Measurements from ENCODE around the gene OR51Q1. TPM values are rescaled to one million over a fixed set of nuclear protein-coding genes. Genes with fewer than 3 reads are reported as not detected.
A peak's percentile ranks its signal among the peaks of the same experiment; 100 is the strongest.

Gene OR51Q1
- total RNA-seq, 2 donors from 2014 or later = 0.24 to 1.6 TPM

DNA sequence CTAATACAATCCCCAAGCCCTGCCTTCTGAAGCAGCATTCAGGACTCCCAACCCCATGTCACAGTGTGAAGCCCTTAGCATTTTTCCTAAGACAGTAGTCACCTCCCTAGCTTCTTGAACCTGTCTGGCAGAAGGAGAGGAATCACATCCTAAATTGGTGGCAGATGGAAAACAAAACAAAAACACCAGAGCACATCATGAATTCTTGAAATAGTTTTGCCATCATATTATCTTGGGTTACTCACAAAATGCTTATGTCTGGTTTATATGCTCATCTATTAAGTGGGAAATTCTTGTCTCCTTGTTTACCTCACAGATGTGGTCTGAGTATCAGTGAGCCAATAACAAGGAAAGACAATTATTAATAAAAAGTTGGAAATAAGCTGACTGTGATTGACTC, 23.0 kb upstream of the OR51Q1 start:
- no peak for DNase-seq
- no peak overlapping the region for H3K9ac ChIP-seq (ENCODE audit: extremely low read depth, low read length, poor library complexity, severe bottlenecking)
- peaks cover 17% of the 10 kb centered on the region for H3K27me3 ChIP-seq (ENCODE audit: control insufficient read depth, insufficient read depth, low read length, poor library complexity, severe bottlenecking)
- no peak overlapping the region for H3K4me3 ChIP-seq (ENCODE audit: low read length)
- no peaks in the 10 kb centered on the region for H3K4me1 ChIP-seq (ENCODE audit: control insufficient read depth, insufficient read depth, low read length)
- H3K9me3 ChIP-seq (ENCODE audit: control insufficient read depth, low read length) = no peaks in the 10 kb centered on the region
- Mint-ChIP-seq H3K4me1 (peaks cover 43% of the 10 kb centered on the region), H3K27ac (no peak overlapping the region), H3K27me3 (ENCODE audit: insufficient read depth) (peaks cover 3% of the 10 kb centered on the region), H3K36me3 (ENCODE audit: low read depth) (no peaks in the 10 kb centered on the region), H3K4me3 (no peak overlapping the region), H3K9me3 (peaks cover 13% of the 10 kb centered on the region)
- no peak for TF ChIP-seq CTCF (conservative IDR thresholded peaks at IDR 0.05)
- H3K27ac ChIP-seq (ENCODE audit: low read depth, low read length) = no peak overlapping the region
- H3K36me3 ChIP-seq (ENCODE audit: control insufficient read depth, insufficient read depth, low read length) = no peaks in the 10 kb centered on the region

DNA sequence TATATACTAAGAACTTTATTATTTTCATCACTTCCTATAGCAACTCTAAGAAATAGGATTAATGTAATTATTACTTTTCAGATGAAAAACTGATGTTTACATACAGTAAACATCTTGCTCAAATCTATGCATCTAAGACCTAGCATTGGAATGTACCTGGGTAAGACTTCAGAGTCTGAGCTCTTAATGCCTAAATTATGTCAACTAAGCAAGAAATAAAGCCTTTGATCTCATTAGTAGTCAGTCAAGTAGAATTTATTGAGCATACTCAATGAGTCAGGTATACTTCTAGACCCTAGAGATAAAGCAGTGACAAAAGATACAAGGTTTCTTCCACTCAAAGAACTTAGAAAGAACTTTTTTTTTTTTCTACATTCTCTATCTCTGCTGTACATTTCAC, 16.7 kb upstream of the OR51Q1 start:
- Histone ChIP-seq H3K27me3 (ENCODE audit: control insufficient read depth, insufficient read depth, low read length, poor library complexity, severe bottlenecking) (no peaks in the 10 kb centered on the region), H3K36me3 (ENCODE audit: control insufficient read depth, insufficient read depth, low read length) (no peaks in the 10 kb centered on the region), H3K9ac (ENCODE audit: extremely low read depth, low read length, poor library complexity, severe bottlenecking) (no peak overlapping the region), H3K4me3 (ENCODE audit: low read length) (no peak overlapping the region), H3K27ac (ENCODE audit: low read depth, low read length) (no peak overlapping the region), H3K9me3 (ENCODE audit: control insufficient read depth, low read length) (no peaks in the 10 kb centered on the region), H3K4me1 (ENCODE audit: control insufficient read depth, insufficient read depth, low read length) (no peaks in the 10 kb centered on the region)
- Mint-ChIP-seq H3K4me1 (peaks cover 9% of the 10 kb centered on the region), H3K36me3 (ENCODE audit: low read depth) (no peaks in the 10 kb centered on the region), H3K27ac (no peak overlapping the region), H3K4me3 (no peak overlapping the region), H3K27me3 (ENCODE audit: insufficient read depth) (no peaks in the 10 kb centered on the region), H3K9me3 (peaks cover 2% of the 10 kb centered on the region)
- no peak for DNase-seq
- no peak for TF ChIP-seq CTCF (conservative IDR thresholded peaks at IDR 0.05)

- peaks cover 28% of the 10 kb centered on the region for H3K4me1 Mint-ChIP-seq
Measured at GRCh38 chr11:5420993-5421392, 918 bp upstream of the OR51Q1 start.

More at GRCh38 chr11:5420993-5421392, 918 bp upstream of the OR51Q1 start:
- Mint-ChIP-seq H3K36me3 (ENCODE audit: low read depth) (peaks cover 6% of the 10 kb centered on the region), H3K27me3 (ENCODE audit: insufficient read depth) (no peaks in the 10 kb centered on the region), H3K4me3 (no peak overlapping the region), H3K9me3 (peaks cover 24% of the 10 kb centered on the region), H3K27ac (no peak overlapping the region)
- TF ChIP-seq CTCF (conservative IDR thresholded peaks at IDR 0.05) = peak; percentile 66
- peaks cover 8% of the 10 kb centered on the region for H3K4me1 ChIP-seq (ENCODE audit: control insufficient read depth, insufficient read depth, low read length)
- WGBS, 2 experiments (ENCODE audit: insufficient coverage in 1 of 2, insufficient read length in 1 of 2) = 73 to 79% methylated on average over 3 to 5 of the region's 5 CpGs
- peak; percentile 62 for DNase-seq
- H3K9ac ChIP-seq (ENCODE audit: extremely low read depth, low read length, poor library complexity, severe bottlenecking) = no peak overlapping the region
- H3K27ac ChIP-seq (ENCODE audit: low read depth, low read length) = no peak overlapping the region
- H3K9me3 ChIP-seq (ENCODE audit: control insufficient read depth, low read length) = no peaks in the 10 kb centered on the region
- H3K27me3 ChIP-seq (ENCODE audit: control insufficient read depth, insufficient read depth, low read length, poor library complexity, severe bottlenecking) = no peaks in the 10 kb centered on the region
- H3K36me3 ChIP-seq (ENCODE audit: control insufficient read depth, insufficient read depth, low read length) = no peaks in the 10 kb centered on the region
- no peak overlapping the region for H3K4me3 ChIP-seq (ENCODE audit: low read length)

Measured in endodermal cell (in vitro differentiated cells).